ENCODE data around the gene ABCF3. TPM values are rescaled to one million over a fixed set of nuclear protein-coding genes. Genes with fewer than 3 reads are reported as not detected.
"Not testable (repeated sequence)": the region's sequence is repeated elsewhere in the genome, so short reads cannot be mapped to it uniquely, and the experiment has no call there.

Gene ABCF3
- total RNA-seq, 4 donors from 2014 or later: 94.7 to 136 (median 125) TPM

DNA sequence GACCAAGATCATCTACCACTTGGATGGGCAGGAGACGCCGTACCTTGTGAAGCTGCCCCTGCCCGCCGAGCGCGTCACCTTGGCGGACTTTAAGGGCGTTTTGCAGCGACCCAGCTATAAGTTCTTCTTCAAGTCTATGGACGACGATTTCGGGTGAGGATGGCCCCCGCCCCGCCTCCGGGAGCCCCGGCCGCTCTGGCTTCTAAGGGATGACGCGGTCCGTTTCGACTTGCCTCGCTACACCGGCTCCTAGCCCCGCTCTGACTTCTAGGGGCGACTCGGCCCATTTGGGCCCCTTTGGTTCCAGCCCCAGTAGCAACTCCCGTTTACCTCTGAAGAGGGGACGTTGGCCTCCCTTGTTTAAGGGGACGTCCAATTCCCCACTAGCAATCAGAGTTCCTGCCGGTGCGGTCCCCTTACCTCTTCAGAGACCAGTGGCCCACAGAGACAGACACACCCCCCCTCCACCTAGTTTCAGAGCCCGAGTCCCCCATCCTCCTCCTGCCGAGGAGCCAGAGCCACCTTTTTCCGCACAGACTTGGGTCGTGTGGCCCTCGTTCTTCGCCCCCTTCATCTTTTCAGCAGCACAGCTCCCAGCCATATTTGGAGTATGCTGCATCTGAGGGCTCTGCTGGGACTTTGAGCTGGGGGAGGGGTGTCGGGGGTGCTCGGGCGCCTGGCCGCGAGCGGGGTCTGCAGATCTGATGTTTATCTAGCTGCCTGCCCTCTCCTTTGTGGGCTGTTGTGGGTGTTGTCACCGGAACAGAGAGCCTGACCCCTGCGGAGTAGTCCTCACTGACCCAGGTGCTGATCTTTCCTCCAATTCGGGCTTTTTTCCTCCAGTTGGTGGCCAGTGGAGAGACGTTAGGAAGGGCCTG, 30.1 kb upstream of the ABCF3 start:
- H3K4me3 ChIP-seq: peak overlapping the region; percentile 74 to 98 (median 84)
- no peaks in the 10 kb centered on the region for H3K27me3 ChIP-seq
- TF ChIP-seq, protein P1, sequence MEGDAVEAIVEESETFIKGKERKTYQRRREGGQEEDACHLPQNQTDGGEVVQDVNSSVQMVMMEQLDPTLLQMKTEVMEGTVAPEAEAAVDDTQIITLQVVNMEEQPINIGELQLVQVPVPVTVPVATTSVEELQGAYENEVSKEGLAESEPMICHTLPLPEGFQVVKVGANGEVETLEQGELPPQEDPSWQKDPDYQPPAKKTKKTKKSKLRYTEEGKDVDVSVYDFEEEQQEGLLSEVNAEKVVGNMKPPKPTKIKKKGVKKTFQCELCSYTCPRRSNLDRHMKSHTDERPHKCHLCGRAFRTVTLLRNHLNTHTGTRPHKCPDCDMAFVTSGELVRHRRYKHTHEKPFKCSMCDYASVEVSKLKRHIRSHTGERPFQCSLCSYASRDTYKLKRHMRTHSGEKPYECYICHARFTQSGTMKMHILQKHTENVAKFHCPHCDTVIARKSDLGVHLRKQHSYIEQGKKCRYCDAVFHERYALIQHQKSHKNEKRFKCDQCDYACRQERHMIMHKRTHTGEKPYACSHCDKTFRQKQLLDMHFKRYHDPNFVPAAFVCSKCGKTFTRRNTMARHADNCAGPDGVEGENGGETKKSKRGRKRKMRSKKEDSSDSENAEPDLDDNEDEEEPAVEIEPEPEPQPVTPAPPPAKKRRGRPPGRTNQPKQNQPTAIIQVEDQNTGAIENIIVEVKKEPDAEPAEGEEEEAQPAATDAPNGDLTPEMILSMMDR (IDR thresholded peaks at IDR 0.05): no peak
- TF ChIP-seq POLR2A (IDR thresholded peaks at IDR 0.05): no peak
- H3K4me1 ChIP-seq: peaks cover 0 to 45% (median 18%) of the 10 kb centered on the region in 4 donors
- H3K9me3 ChIP-seq: no peaks in the 10 kb centered on the region
- DNase-seq: peak in 2 of 3 donors; percentile 31 to 71
- peak overlapping the region; percentile 75 to 93 (median 84) for H3K27ac ChIP-seq
- H3K36me3 ChIP-seq: no peaks in the 10 kb centered on the region

DNA sequence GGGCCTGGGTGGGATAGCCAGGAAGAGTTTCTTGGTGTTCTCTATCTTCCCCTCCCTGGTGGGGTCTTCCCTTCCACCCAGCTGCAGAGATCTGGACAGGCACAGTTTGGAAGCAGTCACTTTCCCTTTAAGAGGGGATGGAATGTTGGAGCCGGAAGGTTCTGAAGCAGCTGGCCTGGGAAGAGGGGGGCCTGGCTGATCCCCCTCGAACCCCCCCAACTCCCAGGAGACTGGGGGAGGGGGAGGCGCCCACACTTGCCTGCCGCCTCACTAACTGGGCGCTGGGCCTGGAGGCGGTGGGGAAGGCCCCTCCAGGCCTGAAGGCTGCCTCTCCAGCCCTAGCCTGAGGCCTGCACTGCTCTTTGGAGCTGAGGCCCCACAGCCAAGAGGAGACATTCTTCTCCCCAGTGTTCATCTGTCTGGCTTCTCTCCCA, 29.5 kb upstream of the ABCF3 start:
- no peaks in the 10 kb centered on the region for H3K9me3 ChIP-seq
- H3K4me3 ChIP-seq: peak overlapping the region; percentile 74 to 98 (median 84)
- TF ChIP-seq, protein P1 (IDR thresholded peaks at IDR 0.05): no peak
- TF ChIP-seq POLR2A (IDR thresholded peaks at IDR 0.05): no peak
- no peaks in the 10 kb centered on the region for H3K36me3 ChIP-seq
- H3K27me3 ChIP-seq: no peaks in the 10 kb centered on the region
- DNase-seq: no peak
- H3K27ac ChIP-seq: peak overlapping the region; percentile 75 to 93 (median 84)
- peaks cover 0 to 49% (median 18%) of the 10 kb centered on the region in 4 donors for H3K4me1 ChIP-seq

DNA sequence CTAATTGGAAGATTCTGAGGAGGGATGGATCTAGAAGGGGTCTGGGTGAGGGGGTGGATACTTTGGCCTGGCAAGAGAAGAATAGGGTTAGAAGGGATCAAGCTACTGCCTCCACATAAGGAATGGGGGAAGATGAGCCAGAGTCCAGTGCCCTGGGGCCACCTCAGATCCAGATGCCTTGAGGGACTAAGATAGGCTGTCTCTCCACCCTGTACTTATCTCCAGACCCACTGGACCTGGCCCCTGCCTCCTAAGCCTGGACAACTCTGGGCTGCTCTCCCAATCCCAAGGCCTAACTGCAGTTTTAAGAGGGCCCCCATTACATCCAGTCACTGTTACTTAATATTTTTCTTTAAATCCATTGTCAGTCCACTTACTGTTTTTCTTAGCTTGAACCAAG, 28.8 kb upstream of the ABCF3 start:
- Histone ChIP-seq H3K36me3 (peaks cover 0 to 6% (median 0%) of the 10 kb centered on the region in 3 donors), H3K4me1 (peaks cover 0 to 53% (median 18%) of the 10 kb centered on the region in 4 donors), H3K27me3 (no peaks in the 10 kb centered on the region), H3K9me3 (no peaks in the 10 kb centered on the region), H3K27ac (peak overlapping the region; percentile 75 to 93 (median 84)), H3K4me3 (peak overlapping the region; percentile 74 to 98 (median 84))
- TF ChIP-seq, protein P1 (IDR thresholded peaks at IDR 0.05): no peak
- no peak for TF ChIP-seq POLR2A (IDR thresholded peaks at IDR 0.05)
- no peak for DNase-seq

DNA sequence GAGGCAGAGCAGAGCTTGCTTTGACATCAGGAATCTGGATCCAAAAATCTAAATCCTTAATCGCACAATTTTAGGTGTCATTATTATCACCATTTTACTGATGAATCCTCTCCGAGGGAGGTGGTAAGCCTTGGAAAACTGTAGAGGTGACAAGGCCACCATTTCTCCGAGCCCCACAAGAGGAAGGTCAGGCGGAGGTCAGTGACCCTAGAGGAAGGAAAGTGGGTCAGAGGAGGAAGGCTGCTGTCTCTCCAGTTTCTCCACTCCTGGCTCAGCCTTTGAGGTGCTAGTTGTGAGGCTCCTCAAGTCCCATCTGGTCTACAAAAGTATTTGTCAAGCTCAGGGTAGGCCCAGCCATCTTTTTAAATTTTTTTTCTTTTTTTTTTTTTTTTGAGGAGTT, 27.6 kb upstream of the ABCF3 start:
- DNase-seq: no peak
- no peaks in the 10 kb centered on the region for H3K27me3 ChIP-seq

DNA sequence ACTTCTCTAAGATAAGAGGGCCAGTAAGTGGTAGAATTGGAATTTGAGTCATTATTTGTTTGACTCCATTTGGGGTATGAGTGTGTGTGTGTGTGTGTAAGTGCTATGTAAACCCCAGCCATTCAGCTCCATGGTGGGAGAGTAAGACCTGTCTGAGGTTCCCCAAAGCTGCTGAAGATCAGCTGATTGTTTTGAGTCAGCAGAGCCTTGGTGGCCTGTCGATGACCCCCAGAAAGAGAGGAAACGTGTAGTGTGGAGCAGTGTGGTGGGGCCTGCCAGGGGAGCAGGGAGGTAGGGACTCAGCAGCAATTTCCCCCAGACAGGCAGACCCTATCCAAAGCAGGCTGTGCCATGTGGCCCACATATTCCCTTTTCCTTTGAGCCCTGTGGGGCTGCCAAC, 25.5 kb upstream of the ABCF3 start:
- no peak for DNase-seq
- no peaks in the 10 kb centered on the region for H3K9me3 ChIP-seq
- H3K4me3 ChIP-seq: no peak overlapping the region

More for the DNA sequence above, 27.6 kb upstream of the ABCF3 start:
- Histone ChIP-seq H3K9me3 (no peaks in the 10 kb centered on the region), H3K4me1 (peaks cover 0 to 54% (median 18%) of the 10 kb centered on the region in 4 donors), H3K27ac (no peak overlapping the region), H3K4me3 (no peak overlapping the region), H3K36me3 (peaks cover 0 to 11% (median 0%) of the 10 kb centered on the region in 3 donors)
- TF ChIP-seq POLR2A (IDR thresholded peaks at IDR 0.05): no peak
- TF ChIP-seq, protein P1 (IDR thresholded peaks at IDR 0.05): no peak

DNA sequence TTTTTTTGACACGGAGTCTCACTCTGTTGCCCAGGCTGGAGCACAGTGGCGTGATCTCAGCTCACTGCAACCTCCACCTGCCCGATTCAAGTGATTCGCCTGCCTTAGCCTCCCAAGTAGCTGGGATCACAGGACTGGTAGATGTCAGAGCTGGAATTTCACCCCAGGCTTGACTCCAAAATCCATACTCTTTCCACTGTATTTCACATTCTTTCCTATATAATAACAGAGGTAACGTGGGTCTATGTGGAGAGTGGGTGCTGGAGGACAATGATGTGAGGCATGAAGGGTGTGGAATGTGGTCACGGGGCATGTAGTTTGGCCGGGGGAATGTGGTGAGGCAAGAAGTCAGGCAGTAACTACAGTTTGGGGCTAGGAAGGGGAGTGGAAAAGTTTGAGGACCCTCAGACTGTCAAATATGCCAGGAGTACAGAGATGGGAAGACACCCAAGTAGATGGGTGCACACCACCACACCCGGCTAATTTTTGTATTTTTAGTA, 23.4 kb upstream of the ABCF3 start:
- H3K27ac ChIP-seq, H3K4me3 ChIP-seq, DNase-seq, H3K27me3 ChIP-seq, H3K9me3 ChIP-seq: not testable (repeated sequence)
- Histone ChIP-seq H3K4me1 (peaks cover 0 to 37% (median 7%) of the 10 kb centered on the region in 4 donors), H3K36me3 (peaks cover 0 to 51% (median 0%) of the 10 kb centered on the region in 3 donors)

More for the DNA sequence above, 25.5 kb upstream of the ABCF3 start:
- Histone ChIP-seq H3K27ac (peak overlapping the region in 3 of 4 donors; percentile 10 to 58 (median 35)), H3K36me3 (peaks cover 0 to 29% (median 0%) of the 10 kb centered on the region in 3 donors), H3K4me1 (peaks cover 0 to 49% (median 18%) of the 10 kb centered on the region in 4 donors), H3K27me3 (no peaks in the 10 kb centered on the region)
- TF ChIP-seq, protein P1 (IDR thresholded peaks at IDR 0.05): no peak
- no peak for TF ChIP-seq POLR2A (IDR thresholded peaks at IDR 0.05)
